Measurements from ENCODE around the gene KIRREL3.

KIRREL3 gene

DNA sequence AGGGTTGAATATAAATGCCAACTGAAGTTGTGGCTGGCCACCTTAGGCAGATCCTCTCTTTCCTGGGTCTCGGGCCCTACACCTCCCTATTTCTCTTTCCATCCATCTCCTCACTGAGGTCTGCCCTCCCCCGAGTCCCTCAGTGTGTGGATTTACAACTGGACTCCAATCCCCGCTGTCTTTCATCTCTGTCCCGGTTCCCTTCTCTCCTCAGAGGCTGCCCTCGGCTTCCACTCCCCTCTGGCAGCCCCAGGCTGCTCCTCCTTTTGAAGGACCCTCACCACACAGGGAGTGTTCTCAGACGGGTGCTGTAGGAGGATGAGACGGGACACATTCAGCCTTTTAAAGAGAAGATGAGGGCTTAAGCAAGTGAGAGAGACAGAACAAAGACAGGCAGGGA is 478.0 kb downstream of the KIRREL3 start:
- DNase-seq, result no peak

DNA sequence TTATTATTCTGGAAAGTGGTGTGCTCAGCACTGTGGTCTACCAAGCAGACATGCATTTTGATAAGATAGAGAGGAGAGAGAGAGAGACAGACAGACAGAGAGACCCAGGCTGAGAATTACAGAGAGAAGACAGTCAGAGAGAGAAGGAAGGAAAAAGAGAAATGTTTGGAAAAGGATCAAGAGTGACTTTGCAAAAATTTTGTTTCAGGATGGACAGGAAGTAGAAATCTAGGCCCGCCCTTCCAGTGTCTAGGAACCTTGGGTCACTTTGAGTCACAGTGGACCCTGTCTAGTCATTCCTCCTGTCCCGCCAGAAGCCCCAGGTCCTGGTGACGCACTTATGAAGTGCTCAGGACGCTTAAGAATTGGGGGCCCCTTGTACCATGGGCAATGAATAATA is 478.4 kb downstream of the KIRREL3 start:
- DNase-seq, result no peak

DNA sequence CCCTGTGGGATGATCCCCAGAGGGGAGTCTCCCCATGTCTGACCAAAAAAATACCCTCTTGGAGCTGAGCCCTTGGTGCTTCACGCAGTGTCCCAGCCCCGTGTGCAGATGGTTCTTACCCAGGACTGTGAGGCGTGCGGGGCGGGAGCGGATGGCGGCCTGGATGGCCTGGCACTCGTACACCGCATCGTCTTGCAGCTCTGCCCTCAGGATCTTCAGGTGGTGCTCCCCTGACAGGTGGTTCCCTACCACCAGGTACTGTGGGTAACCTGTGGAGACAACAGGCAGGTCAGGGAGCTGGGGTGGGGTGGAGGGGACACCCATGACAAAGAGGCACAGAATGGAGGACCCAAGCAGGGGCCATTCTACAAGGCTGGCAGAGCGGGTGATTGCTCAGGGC is 479.4 kb downstream of the KIRREL3 start:
- DNase-seq, result no peak

DNA sequence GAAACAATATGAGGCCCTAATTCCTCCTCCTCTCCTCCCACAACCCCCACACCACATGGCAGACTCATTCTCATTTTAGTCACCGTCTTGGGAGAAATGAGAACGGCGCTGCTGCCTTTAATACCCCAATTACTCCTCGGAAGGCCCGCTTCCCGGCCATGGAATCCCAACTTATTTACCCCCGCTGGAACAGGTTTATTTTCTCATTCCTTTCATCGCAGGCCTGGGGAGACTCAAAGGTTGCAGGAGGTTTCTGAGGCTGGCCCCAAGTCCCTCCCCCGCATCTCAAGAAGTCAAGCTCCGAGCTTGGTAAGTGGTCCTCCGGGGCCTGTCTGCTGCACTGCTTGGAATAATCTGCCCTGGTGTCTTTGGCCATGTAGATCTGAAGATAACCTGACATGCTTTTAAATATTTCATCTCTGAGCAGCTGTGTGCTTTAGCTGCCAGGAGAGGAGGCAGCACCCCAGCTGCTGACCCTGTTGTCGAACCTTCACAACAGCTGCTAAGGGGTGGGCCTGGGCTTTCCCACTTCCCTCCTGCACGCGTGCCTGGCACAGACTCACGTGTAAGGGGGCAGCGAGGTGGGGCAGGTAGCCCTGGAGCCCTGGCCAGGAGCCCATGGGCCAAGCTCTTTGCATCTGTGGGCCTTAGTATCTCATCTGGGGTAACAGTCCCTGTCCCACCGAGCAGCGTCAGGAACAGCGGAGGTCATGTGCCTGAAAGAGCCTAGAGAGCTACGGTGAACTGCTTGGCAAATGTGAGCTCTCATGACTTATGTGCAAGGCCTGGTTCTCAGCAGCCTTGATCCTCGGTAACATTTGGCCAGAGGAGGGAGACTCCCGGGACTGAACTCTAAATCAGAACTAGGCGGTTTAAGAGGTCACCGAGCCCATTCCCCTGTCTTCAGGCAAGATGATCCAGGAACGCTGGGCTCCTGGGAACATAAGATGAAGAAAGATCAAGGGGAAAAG is 480.5 kb downstream of the KIRREL3 start:
- DNase-seq, result no peak

DNA sequence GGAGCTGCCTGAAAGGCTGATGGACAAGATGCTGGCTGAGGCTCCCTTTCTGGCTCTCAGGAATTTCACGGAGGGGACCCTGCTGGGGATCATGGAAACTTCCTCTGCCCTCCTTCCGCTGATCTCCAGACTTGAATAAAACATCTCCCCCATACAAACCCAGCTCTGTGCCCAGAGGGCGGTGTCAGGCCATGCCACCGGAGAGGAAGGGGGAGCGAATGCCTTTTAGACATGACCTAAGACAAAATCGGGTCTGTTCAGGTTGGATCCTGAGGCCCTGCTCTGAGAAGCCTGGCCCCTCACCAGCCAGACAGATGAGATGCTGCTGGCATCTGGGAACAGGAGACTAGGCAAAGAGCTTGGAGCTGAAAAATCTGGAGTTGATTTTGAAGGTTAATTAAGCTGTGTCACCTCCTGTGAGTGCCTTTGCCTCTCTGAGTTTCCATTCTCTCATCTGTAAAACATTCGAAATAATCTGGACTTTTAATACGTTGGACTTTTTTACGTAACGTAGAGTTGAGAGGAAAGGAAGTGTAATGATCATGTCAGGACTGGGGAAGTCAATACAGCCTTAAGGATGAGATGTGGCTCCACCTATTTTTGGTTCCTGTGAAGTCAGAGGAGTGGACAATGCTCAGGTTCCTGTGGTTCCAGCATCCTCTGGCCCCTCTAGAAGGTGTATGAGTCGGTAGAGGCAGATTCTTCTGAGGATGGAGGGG is 481.4 kb downstream of the KIRREL3 start:
- DNase-seq, result no peak

DNA sequence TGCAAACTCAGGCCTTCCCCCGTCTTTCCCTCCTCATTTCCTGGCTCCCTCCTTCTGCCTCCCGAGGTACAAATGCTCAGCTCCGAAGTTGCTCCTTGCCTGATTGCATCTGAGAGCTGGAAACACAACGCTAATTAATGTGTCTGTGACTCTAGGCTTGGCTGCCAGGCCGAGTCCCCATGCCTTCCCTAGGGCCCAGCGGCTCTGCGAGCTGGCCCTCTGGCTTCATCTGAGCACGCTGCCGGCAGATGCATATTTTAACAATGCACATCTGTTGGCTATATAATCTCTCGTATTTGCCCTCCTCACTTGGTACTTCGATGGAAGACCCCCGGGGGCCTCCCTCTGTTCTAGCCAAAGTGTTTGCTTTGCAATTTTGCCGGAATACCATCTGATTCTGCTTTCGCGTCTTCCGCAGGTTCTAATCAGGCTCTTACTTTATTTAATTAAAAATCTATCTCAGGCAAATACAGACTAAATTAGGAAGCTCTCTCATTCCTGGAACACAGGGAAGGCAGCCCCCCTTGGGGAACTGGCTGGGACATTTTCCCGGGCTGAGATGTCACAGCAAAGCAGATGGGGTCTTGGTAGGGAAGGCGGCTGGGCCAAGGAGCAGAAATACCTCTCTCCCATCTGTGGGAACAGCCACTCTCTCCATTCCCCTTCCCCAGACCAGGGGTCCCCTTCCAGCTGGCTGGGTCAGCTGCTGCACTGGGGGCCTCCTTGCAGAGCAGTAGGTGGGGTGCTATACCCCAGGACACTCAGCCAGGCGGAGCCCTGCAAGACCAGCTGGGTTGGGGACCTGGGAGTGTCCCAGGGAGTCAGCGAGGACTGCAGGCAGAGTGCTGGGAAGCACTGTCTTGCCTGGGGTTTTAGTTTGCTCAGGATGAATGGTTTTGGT is 482.2 kb downstream of the KIRREL3 start:
- DNase-seq, result no peak

DNA sequence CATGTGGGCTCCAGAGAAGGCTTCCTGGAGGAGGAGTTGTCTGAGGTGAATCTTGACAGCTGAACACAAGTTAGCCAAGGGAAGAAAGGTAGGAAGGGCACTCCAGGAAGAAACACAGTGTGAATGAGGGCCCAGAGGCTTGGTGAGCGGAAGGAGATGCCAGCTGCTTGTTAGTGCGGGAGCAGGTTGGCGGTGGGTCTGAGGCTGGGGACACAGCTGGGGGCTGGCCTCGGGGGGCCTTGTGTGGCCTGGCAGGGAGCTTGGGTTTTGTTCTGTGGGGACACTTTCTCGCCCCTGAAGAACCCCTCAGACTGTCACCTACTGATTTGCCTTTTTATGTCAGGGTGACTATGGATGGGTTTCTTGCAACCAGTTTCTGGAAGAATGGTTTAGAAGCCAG is 485.1 kb downstream of the KIRREL3 start:
- DNase-seq, result no peak

DNA sequence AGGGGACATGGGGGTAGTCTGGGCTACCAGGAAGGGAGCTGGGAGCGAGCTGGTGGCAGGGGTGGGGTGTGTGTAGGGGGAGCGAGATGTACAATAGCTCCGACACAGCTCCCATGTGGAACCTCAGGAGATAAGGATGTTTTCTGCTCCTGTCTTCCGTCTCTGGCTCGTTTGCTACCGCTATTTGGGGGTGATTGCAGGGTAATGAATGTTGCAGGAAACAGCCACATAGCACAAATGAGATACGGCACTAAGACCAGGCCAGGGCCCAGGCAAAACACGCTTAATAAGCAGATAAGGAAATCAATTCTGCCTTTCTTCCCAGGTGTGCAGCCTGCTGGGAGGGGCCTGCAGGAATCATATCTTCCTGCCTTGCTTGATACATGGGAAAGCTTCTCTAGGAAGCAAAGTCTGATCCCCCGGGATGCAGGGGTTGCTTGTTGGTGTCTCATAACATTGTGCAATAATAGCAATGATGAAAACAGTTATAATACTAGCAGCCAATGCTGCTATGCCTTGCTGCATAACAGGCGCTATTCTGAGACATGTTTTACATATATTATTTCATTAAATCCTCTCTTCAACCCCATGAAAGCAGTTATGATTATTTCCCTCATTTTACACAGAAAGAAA is 486.4 kb downstream of the KIRREL3 start:
- no peak for DNase-seq

GRCh38 chr11:126512741-126513715 is 487.5 kb downstream of the KIRREL3 start:
- no peak for DNase-seq

DNA sequence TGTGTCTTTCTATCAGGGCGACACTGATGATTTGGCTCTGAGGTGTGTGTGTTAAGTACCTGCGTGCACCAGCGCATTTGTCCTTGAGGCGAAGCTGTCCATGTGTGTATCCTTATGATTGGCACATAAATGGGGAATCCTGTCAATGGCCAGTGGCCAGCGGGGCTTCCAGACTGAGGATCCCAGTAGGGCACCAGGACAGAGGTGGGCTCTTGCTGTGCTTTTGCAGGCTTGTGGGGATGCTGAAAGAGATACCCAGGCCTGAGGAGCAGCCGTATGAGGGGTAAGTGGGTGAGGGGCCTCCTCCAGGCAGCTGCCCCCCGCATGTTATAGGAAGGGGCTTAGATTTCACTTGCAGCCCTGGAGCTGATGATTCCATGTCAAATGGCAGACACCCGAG is 488.3 kb downstream of the KIRREL3 start:
- DNase-seq, result no peak

DNA sequence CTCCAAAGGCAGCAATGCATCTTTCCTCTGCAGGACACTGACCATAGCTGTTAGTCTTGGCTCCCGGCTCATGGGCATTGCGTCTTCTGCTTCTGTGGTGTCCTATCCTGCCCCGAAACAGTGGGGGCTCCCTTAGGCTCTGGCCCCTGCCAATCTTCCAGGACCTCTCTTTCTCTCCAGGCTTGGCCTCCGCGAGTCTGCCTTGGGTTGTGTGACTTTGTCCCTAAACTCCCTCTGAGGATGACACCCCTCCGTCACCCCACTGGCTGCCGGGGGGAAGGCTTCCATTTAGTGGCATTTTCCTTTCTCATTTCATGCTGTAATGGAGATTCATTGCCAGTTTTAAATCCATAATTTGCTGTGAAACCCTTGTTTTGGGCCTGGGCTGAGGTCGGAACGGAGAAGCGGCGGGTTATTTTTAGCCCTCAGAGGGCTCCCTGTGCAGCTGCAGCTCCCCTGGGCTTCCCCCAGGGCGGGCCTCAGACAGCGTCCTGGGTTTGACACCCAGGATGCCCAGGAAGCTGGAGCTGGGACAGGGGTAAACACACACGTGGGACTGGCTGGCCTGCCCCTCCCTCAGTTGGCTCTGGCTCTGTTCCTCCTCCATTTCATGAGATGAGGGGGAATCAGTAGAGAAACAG is 489.0 kb downstream of the KIRREL3 start:
- DNase-seq, result no peak

DNA sequence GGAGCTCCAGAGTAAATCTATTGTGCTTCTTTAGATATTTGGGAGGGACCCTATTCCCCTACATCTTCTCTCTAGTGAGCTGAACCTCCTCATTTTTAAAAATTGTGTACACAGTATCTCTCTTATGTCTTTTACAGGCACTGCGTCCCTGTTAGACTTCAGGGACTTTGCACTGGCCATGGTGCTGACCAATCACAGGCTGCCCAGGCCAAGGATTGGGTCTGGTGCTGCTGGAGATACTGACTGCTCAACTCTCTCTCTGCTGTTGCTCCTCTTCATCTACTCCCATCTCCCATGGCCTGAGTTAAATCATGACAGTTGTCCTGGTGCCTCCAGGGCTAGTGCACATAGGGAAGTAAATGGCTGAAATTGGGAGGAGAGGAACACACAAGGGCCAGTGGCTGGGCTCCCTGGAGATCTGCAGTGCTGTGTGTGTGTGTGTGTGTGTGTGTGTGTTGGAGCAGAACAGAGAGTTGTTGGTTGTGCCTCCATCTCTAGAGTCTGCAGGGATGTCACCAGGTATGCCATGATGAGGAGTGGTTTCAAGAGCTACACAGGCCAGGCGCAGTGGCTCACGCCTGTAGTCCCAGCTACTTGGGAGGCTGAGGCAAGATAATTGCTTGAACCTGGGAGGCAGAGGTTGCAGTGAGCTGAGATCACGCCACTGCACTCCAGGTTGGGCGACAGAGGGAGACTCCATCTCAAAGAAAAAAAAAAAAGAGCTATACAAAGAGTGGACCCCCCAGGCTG is 489.8 kb downstream of the KIRREL3 start:
- DNase-seq, result no peak

DNA sequence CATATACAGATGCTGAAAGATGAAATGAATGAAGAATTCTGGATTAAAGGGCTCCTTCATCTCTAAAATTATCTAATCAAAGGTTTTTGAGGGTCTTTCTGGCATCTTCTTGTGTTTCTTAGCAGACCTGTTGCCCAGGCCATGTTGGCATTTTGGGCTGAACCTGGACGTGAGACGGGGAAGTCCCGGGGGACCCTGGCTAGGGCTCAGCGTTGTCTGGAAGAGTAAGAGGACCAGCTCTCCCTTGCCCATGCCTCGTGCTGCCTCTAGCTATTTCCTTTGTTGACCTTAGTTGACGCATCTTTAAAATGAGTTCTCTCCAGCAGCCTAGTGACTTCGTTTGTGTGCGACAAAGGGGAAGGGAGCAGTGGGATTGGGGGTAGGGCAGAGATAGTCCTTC is 492.9 kb downstream of the KIRREL3 start:
- no peak for DNase-seq

DNA sequence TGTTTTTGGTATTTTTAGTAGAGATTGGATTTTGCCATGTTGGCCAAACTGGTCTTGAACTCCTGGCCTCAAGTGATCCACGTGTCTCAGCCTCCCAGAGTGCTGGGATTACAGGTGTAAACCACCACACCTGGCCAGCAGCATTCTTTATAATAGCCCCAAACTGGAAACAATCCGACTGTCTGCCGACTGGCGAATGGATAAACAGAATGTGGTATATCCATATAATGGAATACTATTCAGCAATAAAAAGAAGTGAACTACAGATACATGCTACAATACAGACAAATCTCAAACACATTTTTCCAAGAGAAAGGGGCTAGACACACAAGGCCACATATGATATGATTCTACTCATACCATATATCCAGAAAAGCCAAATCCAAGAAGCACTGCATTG is 493.8 kb downstream of the KIRREL3 start:
- no peak for DNase-seq

GRCh38 chr11:126502982-126503381 is 497.6 kb downstream of the KIRREL3 start:
- DNase-seq, result no peak

DNA sequence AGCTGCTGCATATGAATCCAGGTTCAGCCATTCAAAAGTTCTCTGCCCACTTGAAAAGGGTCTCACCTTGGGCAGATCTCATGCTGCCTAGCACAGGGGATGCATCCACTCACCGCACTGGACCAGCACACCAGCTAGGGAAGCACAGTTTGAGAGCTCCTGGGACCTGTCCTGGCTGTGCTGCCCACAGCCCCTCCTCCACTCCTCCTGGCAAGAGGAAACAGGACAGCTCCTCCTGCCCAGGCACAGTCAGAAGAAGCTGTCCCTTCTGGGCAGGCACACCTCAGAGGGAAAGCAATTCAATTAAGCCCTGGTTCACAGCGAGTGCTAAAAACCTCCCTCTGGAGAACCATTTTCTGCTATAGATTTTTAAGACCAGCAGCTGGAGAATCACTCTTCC is 498.4 kb downstream of the KIRREL3 start:
- DNase-seq, result no peak

- no peak for DNase-seq
These were observed 498.9 kb downstream of the KIRREL3 start for GRCh38 chr11:126501641-126502040.

GRCh38 chr11:126500981-126501380 is 499.6 kb downstream of the KIRREL3 start:
- no peak for DNase-seq

- no peak for DNase-seq
These were observed 501.3 kb downstream of the KIRREL3 start for GRCh38 chr11:126499131-126499752.

DNA sequence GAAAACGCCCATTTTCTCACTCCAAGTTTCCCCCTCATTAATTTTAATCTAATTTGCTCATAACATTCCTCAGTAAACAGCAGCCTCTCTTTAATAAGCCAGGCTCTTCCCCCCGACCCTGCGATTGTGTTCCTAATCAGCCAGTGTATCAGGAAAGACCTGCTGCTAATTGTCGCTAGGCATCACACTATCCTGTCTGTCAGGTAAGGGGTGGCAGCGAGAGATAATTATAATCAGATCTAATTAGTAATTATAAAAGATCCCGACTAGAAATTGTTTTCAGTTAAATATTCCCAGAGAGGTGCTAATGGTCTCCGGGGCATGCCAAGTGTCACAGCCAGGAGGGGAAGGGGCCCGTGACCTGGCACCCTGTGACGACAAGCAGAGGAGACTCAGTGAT is 502.3 kb downstream of the KIRREL3 start:
- no peak for DNase-seq

Data from NCI-H526 treated with DMSO at 0.1 percent for 48 hours (cell line).